Measurements from ENCODE around the gene MEA1. TPM values are rescaled to one million over a fixed set of nuclear protein-coding genes. Genes with fewer than 3 reads are reported as not detected.

MEA1 gene
- total and polyA plus RNA-seq, 10 of the 15 experiments (the other 5 are each of a cell fraction or from before 2014, with no cell fraction given), result 59.1 to 148 (median 96.4) TPM

DNA sequence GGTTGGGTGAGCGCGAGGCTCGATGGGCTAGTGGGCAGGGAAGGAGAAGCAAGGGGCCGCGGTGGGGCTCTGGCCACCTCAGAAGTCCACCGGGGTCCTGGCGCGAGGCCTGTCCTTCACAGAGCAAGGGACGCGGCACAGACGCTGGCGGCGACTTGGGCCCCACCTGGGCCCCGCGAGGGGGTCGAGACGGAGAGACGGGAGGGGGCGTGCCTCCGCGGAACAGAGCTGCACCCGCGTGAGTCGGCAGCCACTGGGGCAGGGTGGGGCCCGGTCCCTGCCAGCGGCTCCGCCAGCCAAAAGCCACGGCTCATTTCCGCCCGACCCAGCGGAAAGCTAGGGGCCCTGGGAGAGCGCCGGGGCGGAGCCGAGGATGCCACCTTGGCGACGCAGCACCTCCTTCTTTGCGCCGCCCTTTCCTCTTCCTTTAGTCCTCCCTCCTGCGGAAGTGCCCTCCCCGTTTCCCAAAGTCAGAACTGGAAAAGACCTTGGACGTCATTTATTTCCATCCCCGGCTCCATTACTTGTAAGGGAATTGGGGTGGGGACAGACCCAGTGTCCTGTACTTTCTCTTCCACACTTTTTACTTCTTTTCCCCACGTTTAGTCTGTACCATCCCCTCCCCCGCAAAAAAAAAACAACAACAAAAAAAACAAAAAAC is 39.9 kb upstream of the MEA1 start, which contains the start of gene CUL7:
CUL7 (minus strand) TSS at position 307 of the 661 bp plus-strand sequence. CDS start 1,063 bp downstream, outside the sequence.
- Histone ChIP-seq H3K27ac (ENCODE audit: control insufficient read depth, insufficient read depth) (peak within 1 kb of the TSS; percentile 93), H2AFZ (ENCODE audit: control insufficient read depth, low read depth, low read length) (peak within 1 kb of the TSS; percentile 89), H3K9ac (ENCODE audit: control insufficient read depth, insufficient read depth, low read length) (peak within 1 kb of the TSS; percentile 98), H4K20me1 (ENCODE audit: control insufficient read depth, insufficient read depth) (no peaks in the 10 kb centered on the region), H3K4me1 (ENCODE audit: control insufficient read depth, insufficient read depth, low read length) (peaks cover 14% of the 10 kb centered on the region), H3K9me3 (replicated peaks; ENCODE audit: control insufficient read depth, insufficient read depth, low read length) (no peaks in the 10 kb centered on the region), H3K36me3 (ENCODE audit: control insufficient read depth in 2 of 2, insufficient read depth in 2 of 2, low read length in 1 of 2) (peaks cover 6 to 20% of the 10 kb centered on the region in 2 experiments), H3K79me2 (ENCODE audit: control insufficient read depth, insufficient read depth, low read length) (peaks cover 30% of the 10 kb centered on the region), H3K4me2 (ENCODE audit: control insufficient read depth, insufficient read depth) (peak within 1 kb of the TSS; percentile 93), H3K4me3 (peak within 1 kb of the TSS; percentile 91), H3K27me3 (replicated peaks in 1 of 2; ENCODE audit: control insufficient read depth in 2 of 2, insufficient read depth in 2 of 2, low read length in 1 of 2) (no peaks in the 10 kb centered on the region)
- POLR2A ChIA-PET, result interaction anchor here (0.6 to 2.9 kb wide), 14 partner anchors 16 to 1166 kb away, joined by 3 to 22 read pairs (median 4); partner anchors contain the start of genes CNPY3, KLHDC3, MEA1 and PPP2R5D
- in situ Hi-C loops (cut with MboI) (no loop called here), intact Hi-C loops (cut with micrococcal nuclease; ENCODE audit: unreplicated experiment) (no loop called here)
- no TSS peak for BruUV-seq (replicated peaks)
- CTCF ChIA-PET, result interaction anchor here (0.5 to 1.7 kb wide), 8 partner anchors 16 to 125 kb away, joined by 3 to 5 read pairs (median 3); no protein-coding TSS in a partner anchor
- DNase-seq (ENCODE audit: low read depth, low spot score) (peak; percentile 73), ATAC-seq (peak; percentile 100), FAIRE-seq (peak; percentile 93)
- SMC1A ChIA-PET (ENCODE audit: uncharacterized antibody, unreplicated experiment), result interaction anchor here (0.7 to 1.5 kb wide), 7 partner anchors 32 to 174 kb away, joined by 3 to 5 read pairs (median 4); partner anchors contain the start of genes KLHDC3, MEA1, PEX6 and RPL7L1
- RAD21 ChIA-PET (ENCODE audit: unreplicated experiment), result interaction anchor here (0.6 to 1.9 kb wide), 3 partner anchors 40 to 124 kb away, joined by 3 to 5 read pairs (median 4); partner anchors contain the start of genes CNPY3, KLHDC3 and MEA1
- WGBS (ENCODE audit: insufficient coverage, insufficient replicate concordance, low lambda C conversion rate, missing lambda C conversion rate), result under 1% methylated on average over 43 of the region's 45 CpGs
- TF ChIP-seq FOS (IDR thresholded peaks at IDR 0.05; ENCODE audit: borderline replicate concordance, extremely low read depth, insufficient read length), result no peak
- peak; percentile 58 for TF ChIP-seq HCFC1 (IDR thresholded peaks at IDR 0.05; ENCODE audit: low read length)
- TF ChIP-seq, protein P1, sequence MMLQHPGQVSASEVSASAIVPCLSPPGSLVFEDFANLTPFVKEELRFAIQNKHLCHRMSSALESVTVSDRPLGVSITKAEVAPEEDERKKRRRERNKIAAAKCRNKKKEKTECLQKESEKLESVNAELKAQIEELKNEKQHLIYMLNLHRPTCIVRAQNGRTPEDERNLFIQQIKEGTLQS (IDR thresholded peaks at IDR 0.05; ENCODE audit: borderline replicate concordance, extremely low read depth, low read depth, low read length), result no peak
- TF ChIP-seq IKZF1 (conservative IDR thresholded peaks at IDR 0.05), result peak; percentile 93
- TF ChIP-seq NBN (IDR thresholded peaks at IDR 0.05), result no peak; the same call in 1 of the 2 replicates
- no peak for TF ChIP-seq CHD4 (IDR thresholded peaks at IDR 0.05)
- TF ChIP-seq RFX5 (IDR thresholded peaks at IDR 0.05; ENCODE audit: low read depth, low read length), result no peak
- TF ChIP-seq ESRRA (IDR thresholded peaks at IDR 0.05; ENCODE audit: low read length), result no peak
- peak; percentile 95 for TF ChIP-seq POLR2AphosphoS2 (IDR thresholded peaks at IDR 0.05; ENCODE audit: low read depth, low read length)
- TF ChIP-seq MEF2A (IDR thresholded peaks at IDR 0.05; ENCODE audit: insufficient read depth, low read depth, low read length), result no peak
- TF ChIP-seq, protein P2, sequence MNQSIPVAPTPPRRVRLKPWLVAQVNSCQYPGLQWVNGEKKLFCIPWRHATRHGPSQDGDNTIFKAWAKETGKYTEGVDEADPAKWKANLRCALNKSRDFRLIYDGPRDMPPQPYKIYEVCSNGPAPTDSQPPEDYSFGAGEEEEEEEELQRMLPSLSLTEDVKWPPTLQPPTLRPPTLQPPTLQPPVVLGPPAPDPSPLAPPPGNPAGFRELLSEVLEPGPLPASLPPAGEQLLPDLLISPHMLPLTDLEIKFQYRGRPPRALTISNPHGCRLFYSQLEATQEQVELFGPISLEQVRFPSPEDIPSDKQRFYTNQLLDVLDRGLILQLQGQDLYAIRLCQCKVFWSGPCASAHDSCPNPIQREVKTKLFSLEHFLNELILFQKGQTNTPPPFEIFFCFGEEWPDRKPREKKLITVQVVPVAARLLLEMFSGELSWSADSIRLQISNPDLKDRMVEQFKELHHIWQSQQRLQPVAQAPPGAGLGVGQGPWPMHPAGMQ (IDR thresholded peaks at IDR 0.05; ENCODE audit: borderline replicate concordance), result no peak
- peak; percentile 79 for TF ChIP-seq EED (IDR thresholded peaks at IDR 0.05; ENCODE audit: low read depth)
- no peak for TF ChIP-seq CEBPB (IDR thresholded peaks at IDR 0.05; ENCODE audit: borderline replicate concordance in 1 of 2, low read depth in 2 of 2, low read length in 2 of 2)
- 0 out of 2 replicates have a peak, but pooled peaks have one; percentile 9 for TF ChIP-seq HDGF (IDR thresholded peaks at IDR 0.05)
- TF ChIP-seq, protein P3, sequence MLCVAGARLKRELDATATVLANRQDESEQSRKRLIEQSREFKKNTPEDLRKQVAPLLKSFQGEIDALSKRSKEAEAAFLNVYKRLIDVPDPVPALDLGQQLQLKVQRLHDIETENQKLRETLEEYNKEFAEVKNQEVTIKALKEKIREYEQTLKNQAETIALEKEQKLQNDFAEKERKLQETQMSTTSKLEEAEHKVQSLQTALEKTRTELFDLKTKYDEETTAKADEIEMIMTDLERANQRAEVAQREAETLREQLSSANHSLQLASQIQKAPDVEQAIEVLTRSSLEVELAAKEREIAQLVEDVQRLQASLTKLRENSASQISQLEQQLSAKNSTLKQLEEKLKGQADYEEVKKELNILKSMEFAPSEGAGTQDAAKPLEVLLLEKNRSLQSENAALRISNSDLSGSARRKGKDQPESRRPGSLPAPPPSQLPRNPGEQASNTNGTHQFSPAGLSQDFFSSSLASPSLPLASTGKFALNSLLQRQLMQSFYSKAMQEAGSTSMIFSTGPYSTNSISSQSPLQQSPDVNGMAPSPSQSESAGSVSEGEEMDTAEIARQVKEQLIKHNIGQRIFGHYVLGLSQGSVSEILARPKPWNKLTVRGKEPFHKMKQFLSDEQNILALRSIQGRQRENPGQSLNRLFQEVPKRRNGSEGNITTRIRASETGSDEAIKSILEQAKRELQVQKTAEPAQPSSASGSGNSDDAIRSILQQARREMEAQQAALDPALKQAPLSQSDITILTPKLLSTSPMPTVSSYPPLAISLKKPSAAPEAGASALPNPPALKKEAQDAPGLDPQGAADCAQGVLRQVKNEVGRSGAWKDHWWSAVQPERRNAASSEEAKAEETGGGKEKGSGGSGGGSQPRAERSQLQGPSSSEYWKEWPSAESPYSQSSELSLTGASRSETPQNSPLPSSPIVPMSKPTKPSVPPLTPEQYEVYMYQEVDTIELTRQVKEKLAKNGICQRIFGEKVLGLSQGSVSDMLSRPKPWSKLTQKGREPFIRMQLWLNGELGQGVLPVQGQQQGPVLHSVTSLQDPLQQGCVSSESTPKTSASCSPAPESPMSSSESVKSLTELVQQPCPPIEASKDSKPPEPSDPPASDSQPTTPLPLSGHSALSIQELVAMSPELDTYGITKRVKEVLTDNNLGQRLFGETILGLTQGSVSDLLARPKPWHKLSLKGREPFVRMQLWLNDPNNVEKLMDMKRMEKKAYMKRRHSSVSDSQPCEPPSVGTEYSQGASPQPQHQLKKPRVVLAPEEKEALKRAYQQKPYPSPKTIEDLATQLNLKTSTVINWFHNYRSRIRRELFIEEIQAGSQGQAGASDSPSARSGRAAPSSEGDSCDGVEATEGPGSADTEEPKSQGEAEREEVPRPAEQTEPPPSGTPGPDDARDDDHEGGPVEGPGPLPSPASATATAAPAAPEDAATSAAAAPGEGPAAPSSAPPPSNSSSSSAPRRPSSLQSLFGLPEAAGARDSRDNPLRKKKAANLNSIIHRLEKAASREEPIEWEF (IDR thresholded peaks at IDR 0.05; ENCODE audit: insufficient replicate concordance, low read depth, low read length), result no peak
- no peak for TF ChIP-seq ZNF622 (IDR thresholded peaks at IDR 0.05)
